Measurements from ENCODE around the gene PPCDC.
"Not testable (repeated sequence)": the region's sequence is repeated elsewhere in the genome, so short reads cannot be mapped to it uniquely, and the experiment has no call there.

Gene PPCDC

GRCh38 chr15:75067123-75067830, 43.9 kb downstream of the PPCDC start:
- peak in 1 of 2 donors; percentile 30 for DNase-seq (ENCODE audit: low read depth in 2 of 2)

- no peak for DNase-seq (ENCODE audit: low read depth in 2 of 2)
These were observed 45.4 kb downstream of the PPCDC start for GRCh38 chr15:75068748-75069147.

GRCh38 chr15:75069301-75069925, 46.0 kb downstream of the PPCDC start:
- DNase-seq (ENCODE audit: low read depth in 2 of 2), result no peak

- no peak for DNase-seq (ENCODE audit: low read depth in 2 of 2)
These were observed 47.3 kb downstream of the PPCDC start for GRCh38 chr15:75070674-75071073.

- no peak for DNase-seq (ENCODE audit: low read depth in 2 of 2)
These were observed 49.8 kb downstream of the PPCDC start for GRCh38 chr15:75073197-75073596.

- no peak for DNase-seq (ENCODE audit: low read depth in 2 of 2)
These were observed 52.9 kb downstream of the PPCDC start for GRCh38 chr15:75076277-75076676.

- not testable (repeated sequence) for DNase-seq (ENCODE audit: low read depth in 2 of 2)
These were observed 54.2 kb downstream of the PPCDC start for GRCh38 chr15:75077551-75077961.

- no peak for DNase-seq (ENCODE audit: low read depth in 2 of 2)
These were observed 57.8 kb downstream of the PPCDC start for GRCh38 chr15:75081150-75081549.

GRCh38 chr15:75082689-75083088, 59.3 kb downstream of the PPCDC start:
- no peak for DNase-seq (ENCODE audit: low read depth in 2 of 2)

- not testable (repeated sequence) for DNase-seq (ENCODE audit: low read depth in 2 of 2)
These were observed 62.3 kb downstream of the PPCDC start for GRCh38 chr15:75085708-75086107.

- no peak for DNase-seq (ENCODE audit: low read depth in 2 of 2)
These were observed 66.3 kb downstream of the PPCDC start for GRCh38 chr15:75089456-75090387.

- no peak for DNase-seq (ENCODE audit: low read depth in 2 of 2)
These were observed 67.0 kb downstream of the PPCDC start for GRCh38 chr15:75090388-75090734.

GRCh38 chr15:75091814-75092213, 68.4 kb downstream of the PPCDC start:
- no peak for DNase-seq (ENCODE audit: low read depth in 2 of 2)

GRCh38 chr15:75094961-75095478, 71.6 kb downstream of the PPCDC start:
- DNase-seq (ENCODE audit: low read depth in 2 of 2), result not testable (repeated sequence)

- DNase-seq (ENCODE audit: low read depth in 2 of 2), result no peak
These were observed 72.2 kb downstream of the PPCDC start for GRCh38 chr15:75095594-75095993.

- DNase-seq (ENCODE audit: low read depth in 2 of 2), result no peak
These were observed 74.5 kb downstream of the PPCDC start for GRCh38 chr15:75097939-75098338.

GRCh38 chr15:75098404-75098803, 75.0 kb downstream of the PPCDC start:
- no peak for DNase-seq (ENCODE audit: low read depth in 2 of 2)

All from stimulated activated CD4-positive, alpha-beta T cell treated with anti-CD3 and anti-CD28 coated beads, Interleukin-4, amount 100 ng/mL, for 48 hours (primary cell).